ENCODE measurements around the gene NUS1.

DNA sequence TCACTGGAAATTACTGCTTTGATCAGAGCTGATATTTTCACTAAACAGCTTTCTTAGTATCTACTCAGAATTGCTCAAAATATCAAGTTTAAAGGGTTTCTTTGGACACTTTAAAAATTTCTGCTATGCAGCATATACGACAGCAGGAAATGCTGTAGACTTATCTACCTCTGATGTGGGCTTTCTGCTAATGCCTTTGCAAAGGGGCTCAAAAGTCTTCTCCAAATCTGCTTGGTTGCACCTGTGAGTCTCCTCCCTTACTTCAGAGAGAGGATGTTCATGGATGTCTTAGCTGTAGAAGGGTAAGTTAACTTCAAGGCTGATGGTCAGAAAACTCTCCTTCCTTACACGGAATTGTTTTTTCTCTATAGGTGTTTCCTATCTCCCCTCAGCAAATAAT is 19.9 kb upstream of the NUS1 start:
- TF ChIP-seq, protein P1, sequence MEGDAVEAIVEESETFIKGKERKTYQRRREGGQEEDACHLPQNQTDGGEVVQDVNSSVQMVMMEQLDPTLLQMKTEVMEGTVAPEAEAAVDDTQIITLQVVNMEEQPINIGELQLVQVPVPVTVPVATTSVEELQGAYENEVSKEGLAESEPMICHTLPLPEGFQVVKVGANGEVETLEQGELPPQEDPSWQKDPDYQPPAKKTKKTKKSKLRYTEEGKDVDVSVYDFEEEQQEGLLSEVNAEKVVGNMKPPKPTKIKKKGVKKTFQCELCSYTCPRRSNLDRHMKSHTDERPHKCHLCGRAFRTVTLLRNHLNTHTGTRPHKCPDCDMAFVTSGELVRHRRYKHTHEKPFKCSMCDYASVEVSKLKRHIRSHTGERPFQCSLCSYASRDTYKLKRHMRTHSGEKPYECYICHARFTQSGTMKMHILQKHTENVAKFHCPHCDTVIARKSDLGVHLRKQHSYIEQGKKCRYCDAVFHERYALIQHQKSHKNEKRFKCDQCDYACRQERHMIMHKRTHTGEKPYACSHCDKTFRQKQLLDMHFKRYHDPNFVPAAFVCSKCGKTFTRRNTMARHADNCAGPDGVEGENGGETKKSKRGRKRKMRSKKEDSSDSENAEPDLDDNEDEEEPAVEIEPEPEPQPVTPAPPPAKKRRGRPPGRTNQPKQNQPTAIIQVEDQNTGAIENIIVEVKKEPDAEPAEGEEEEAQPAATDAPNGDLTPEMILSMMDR (conservative IDR thresholded peaks at IDR 0.05): no peak
- no peak for TF ChIP-seq EZH2 (IDR thresholded peaks at IDR 0.05; ENCODE audit: low read depth)

Data from PC-9 (cell line).